Measurements from ENCODE around the gene MPC1L.
"Not testable (repeated sequence)": the region's sequence is repeated elsewhere in the genome, so short reads cannot be mapped to it uniquely, and the experiment has no call there.

MPC1L gene

DNA sequence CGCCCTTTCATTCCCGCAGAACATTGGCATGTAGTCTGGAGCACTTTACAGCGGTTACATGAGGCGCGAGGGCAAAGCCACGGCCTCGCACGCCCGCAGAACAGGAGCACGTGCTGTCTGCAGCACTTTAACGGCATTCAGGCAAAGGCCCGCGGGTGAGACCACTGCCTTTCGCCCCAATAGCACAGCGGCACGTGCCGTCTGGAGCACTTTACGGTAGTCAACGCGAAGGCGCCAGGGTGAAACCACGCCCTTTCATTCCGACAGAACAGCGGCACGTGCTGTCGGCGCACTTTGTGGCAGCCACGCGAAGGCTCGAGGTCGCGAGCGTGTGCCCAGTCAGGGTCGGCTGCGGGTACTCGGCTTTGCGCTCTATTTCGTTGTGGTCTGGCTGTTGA lies at the start of gene MPC1L:
TSS of gene MPC1L (plus strand) at position 290 of the 398 bp plus-strand sequence. CDS start 138 bp downstream, outside the sequence.
- no peak for DNase-seq (ENCODE audit: low read depth)

- DNase-seq (ENCODE audit: low read depth): peak; percentile 9
These were observed 49.5 kb upstream of the MPC1L start for GRCh38 chrX:40573763-40574162.

DNA sequence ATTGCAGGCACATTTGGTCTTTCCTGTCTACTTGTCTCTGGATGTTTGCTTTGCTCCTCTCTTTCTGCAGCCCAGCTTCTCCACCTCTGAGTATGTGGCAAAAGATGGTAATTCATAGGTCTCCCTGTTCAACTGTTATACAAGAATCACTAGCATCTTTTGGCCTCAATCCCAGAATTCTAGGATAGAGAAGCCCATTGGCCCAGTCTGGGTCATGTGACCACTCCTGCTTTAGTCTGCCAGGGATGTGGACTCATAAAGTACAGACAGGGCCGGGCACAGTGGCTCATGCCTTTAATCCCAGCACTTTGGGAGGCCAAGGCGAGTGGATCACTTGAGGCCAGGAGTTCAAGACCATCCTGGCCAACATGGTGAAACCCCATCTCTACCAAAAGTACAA lies 47.8 kb upstream of the MPC1L start:
- peak; percentile 69 for DNase-seq (ENCODE audit: low read depth)

DNA sequence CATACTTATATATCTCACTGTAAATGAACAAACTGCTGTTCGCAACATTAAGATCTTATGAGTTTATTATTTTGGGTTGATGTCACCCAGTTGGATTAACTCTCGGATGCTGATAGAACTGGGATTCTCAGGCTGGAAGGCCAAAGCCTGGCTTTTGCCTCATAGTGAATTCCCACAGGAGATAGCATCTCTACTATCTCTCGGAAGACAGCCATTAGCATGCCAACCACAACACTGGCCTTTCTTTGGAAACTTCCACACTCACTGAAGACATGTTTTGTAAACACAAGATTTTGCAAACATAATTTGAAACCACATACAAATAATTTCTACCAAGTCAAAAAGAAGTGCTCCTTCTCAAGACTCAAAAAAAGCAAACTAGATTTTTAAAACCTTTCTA lies 46.9 kb upstream of the MPC1L start:
- peak; percentile 10 for DNase-seq (ENCODE audit: low read depth)

GRCh38 chrX:40578039-40578695 lies 45.1 kb upstream of the MPC1L start:
- peak; percentile 13 for DNase-seq (ENCODE audit: low read depth)

DNA sequence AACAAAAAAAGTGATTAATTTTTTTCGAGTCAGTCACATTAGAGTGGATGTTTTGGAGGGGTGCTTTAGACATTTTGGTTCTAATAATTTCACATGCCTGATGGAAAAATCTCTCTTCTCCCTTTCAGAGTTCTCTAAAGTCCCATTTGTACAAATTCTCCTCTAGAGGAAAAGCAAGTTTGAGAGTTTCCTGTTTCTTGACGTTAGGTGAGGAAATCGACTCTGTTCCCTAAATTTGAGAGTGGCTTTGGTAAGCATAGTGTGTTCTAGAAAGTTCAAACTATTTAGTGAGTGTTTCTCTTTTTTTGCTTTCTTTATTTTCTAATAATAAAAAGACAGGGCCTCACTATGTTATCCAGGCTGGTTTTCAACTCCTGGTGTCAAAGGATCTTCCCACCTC lies 44.1 kb upstream of the MPC1L start:
- DNase-seq (ENCODE audit: low read depth): no peak

GRCh38 chrX:40579900-40580536 lies 43.2 kb upstream of the MPC1L start:
- DNase-seq (ENCODE audit: low read depth): no peak

- peak; percentile 88 for DNase-seq (ENCODE audit: low read depth)
These were observed 42.5 kb upstream of the MPC1L start, which contains the start of gene ATP6AP2 for GRCh38 chrX:40580537-40581335. Gene ATP6AP2 (plus strand): TSS chrX:40580970. CDS start chrX:40581066, 96 bp downstream.

DNA sequence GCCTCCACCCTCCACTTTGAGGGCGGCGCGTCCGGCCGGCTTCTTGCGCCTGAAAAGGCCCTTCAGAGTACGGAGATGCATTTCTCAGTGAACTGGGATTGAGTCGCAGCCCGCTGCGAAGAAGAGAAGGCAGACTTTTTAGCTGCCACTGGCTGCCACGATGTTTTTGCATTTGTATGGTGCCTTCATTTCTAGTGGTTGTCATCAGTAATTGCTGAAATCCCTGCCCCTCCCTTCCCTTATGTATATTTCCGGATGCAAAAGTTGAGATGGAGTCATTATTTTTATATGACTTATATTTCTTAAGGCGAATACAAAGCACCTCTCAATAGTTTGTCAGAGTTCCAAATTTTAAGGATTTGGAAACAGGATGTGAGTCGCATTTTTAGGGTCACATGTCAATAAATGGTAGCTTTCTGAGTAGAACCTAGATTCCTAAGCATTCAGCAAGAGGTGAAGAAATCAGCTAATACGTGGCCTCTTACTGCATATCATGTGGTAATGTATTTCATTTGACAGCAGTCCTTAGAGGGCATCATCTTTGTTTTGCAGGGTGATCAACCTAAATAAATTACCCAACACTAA lies 41.8 kb upstream of the MPC1L start:
- peak; percentile 41 for DNase-seq (ENCODE audit: low read depth)

DNA sequence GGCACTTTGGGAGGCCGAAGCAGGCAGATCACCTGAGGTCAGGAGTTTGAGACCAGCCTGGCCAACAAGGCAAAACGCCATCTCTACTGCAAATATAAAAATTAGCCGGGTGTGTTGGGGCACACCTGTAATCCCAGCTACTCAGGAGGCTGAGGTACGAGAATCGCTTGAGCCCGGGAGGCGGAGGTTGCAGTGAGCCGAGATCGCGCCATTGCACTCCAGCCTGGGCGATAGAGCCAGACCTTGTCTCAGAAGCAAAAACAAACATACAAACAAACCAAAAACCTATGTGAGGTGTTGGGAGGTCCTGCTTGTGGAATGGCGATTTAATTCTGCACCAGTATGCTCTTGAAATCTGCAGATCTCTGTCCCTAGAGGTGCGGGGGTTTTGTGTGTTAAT lies 41.0 kb upstream of the MPC1L start:
- DNase-seq (ENCODE audit: low read depth): not testable (repeated sequence)

DNA sequence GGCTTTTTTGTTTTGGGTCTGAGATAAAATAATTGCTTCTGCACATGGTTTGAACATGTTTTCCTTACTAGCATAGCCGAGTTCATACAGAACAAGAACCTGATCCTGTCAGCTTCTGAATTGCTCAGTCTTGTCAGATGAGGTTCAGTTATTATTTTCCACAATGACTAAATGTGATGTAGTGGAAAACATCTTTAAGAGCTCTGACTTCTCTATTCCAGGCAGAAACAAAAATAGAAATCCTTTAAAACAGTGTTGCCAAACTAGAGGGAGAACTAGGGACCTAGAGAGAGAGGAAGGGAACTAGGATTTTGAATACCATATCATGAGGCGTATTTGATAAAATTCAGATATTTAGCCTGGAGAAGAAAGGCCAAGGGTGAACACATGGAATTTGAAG lies 40.4 kb upstream of the MPC1L start:
- no peak for DNase-seq (ENCODE audit: low read depth)

- DNase-seq (ENCODE audit: low read depth): not testable (repeated sequence)
These were observed 35.6 kb upstream of the MPC1L start for GRCh38 chrX:40587623-40588022.

- not testable (repeated sequence) for DNase-seq (ENCODE audit: low read depth)
These were observed 33.5 kb upstream of the MPC1L start for GRCh38 chrX:40589616-40590321.

- no peak for DNase-seq (ENCODE audit: low read depth)
These were observed 19.8 kb upstream of the MPC1L start for GRCh38 chrX:40603446-40603845.

GRCh38 chrX:40607381-40607780 lies 15.8 kb upstream of the MPC1L start:
- no peak for DNase-seq (ENCODE audit: low read depth)

DNA sequence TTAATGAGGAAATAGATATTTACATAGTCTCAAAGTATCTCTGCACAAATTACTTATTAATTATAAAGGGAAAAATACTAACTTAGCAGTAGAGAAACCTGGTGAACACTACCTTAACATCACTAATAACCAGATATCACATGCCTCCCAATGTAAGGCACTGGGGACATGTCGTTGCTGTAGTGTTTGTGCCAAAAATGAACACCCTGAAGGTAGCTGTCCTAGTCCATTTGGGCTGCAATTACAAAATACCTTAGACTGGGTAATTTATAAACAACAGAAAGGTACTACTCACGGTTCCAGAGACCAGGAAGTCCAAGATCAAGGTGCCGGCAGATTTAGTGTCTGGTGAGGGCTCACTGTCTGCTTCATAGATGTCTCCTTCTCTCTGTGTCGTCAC lies 10.7 kb upstream of the MPC1L start:
- DNase-seq (ENCODE audit: low read depth): no peak

DNA sequence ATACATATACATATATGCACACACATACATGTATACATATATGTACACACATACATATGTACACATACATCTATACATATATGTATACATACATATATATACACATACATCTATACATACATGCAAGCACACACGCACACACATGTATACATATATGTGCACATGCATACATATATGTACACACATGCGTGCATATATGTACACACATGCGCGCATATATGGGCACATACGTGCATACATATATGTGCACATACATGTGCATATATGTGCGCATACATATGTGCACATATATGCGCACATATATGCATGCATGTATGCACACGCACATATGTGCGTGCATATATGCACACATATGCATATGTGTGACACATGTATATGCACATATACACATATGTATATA lies 7.3 kb upstream of the MPC1L start:
- no peak for DNase-seq (ENCODE audit: low read depth)

- peak; percentile 91 for DNase-seq (ENCODE audit: low read depth)
These were observed 5.7 kb upstream of the MPC1L start for GRCh38 chrX:40617566-40617965.

DNA sequence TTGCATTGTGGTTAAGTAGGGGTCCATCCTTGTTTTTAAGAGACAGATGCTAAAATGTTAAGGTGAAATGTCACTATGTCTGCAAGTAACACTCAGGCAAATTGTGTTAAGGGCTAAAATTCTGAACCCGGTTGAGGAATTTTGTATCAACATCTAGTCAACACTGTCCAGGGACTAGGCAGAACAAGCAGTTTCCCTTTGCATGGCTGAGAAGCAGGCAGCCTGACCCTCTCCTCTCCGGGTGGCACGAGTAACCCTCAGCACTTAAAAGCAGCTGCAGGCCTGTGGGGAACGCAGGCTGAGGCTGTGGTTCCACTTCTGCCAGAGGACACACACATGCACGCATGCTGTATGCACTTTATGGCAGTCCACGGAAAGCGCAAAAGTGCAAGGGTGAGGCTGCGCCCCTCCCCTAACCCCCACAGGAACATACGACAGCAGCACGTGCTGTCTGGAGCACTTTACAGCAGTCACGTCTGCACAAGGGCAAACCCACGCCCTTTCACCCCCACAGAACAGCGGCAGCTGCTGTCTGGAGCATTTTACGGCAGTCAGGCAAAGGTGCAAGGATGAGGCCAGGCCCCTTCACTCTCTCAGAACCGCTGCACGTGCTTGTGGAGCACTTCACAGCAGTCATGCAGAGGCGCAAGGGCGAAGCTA lies 619 bp upstream of the MPC1L start:
- no peak for DNase-seq (ENCODE audit: low read depth)

- no peak for DNase-seq (ENCODE audit: low read depth)
These were observed 437 bp downstream of the MPC1L start for GRCh38 chrX:40623665-40624064.

- no peak for DNase-seq (ENCODE audit: low read depth)
These were observed 2.1 kb downstream of the MPC1L start for GRCh38 chrX:40625294-40625693.

Measured in amniotic epithelial cell (primary cell).